Activated CD8-positive, alpha-beta T cell treated with anti-CD3 and anti-CD28 coated beads, Interleukin-2, amount 10 ng/mL, durations not matched to agents 7 days and 5 days (primary cell): ENCODE results near the gene MAP3K6. TPM values are rescaled to one million over a fixed set of nuclear protein-coding genes. Genes with fewer than 3 reads are reported as not detected.
"Not testable (repeated sequence)": the region's sequence is repeated elsewhere in the genome, so short reads cannot be mapped to it uniquely, and the experiment has no call there.

Experiments used
- ATAC-seq: fragments of 150-1000 bp; cut with Tn5 transposase; one replicate; pipeline ENCODE4 v1.10.0; 2021; ENCODE audit warnings: moderate library complexity
- CTCF ChIA-PET: fragments of 350-600 bp; sonication (Branson Sonifier 250); formaldehyde crosslinking; loops from one replicate; lab custom pipeline; 2021; ENCODE audit warnings: antibody characterized with exemption; lab: Charles Lee
- POLR2A ChIA-PET: fragments of 350-600 bp; sonication (Branson Sonifier 250); formaldehyde crosslinking; loops from one replicate; lab custom pipeline; 2021; ENCODE audit warnings: antibody characterized with exemption; lab: Charles Lee
- DNase-seq: peaks from one replicate; pipeline ENCODE4 v3.0.0-alpha.2; 2020
- H3K27ac Mint-ChIP-seq: one replicate; pipeline ENCODE4 v1.8.0; 2021; ENCODE audit warnings: mild to moderate bottlenecking, mixed read lengths
- H3K27me3 Mint-ChIP-seq: one replicate; pipeline ENCODE4 v1.8.0; 2021; ENCODE audit warnings: low read depth, mixed read lengths
- H3K36me3 Mint-ChIP-seq: one replicate; pipeline ENCODE4 v1.8.0; 2021; ENCODE audit warnings: low read depth, mixed read lengths
- H3K4me1 Mint-ChIP-seq: one replicate; pipeline ENCODE4 v1.8.0; 2021; ENCODE audit warnings: low read depth, mixed read lengths
- H3K4me3 Mint-ChIP-seq: one replicate; pipeline ENCODE4 v1.8.0; 2021; ENCODE audit warnings: mild to moderate bottlenecking, mixed read lengths
- H3K9me3 Mint-ChIP-seq: one replicate; pipeline ENCODE4 v1.8.0; 2022; ENCODE audit warnings: mixed read lengths; ENCODE audit not compliant: insufficient read depth
- total RNA-seq, 2 experiments: library from RNA; stranded (reverse); gene quantifications; one replicate each; pipeline ENCODE4 v1.2.3, GENCODE V29; 2021

MAP3K6 gene, protein sequence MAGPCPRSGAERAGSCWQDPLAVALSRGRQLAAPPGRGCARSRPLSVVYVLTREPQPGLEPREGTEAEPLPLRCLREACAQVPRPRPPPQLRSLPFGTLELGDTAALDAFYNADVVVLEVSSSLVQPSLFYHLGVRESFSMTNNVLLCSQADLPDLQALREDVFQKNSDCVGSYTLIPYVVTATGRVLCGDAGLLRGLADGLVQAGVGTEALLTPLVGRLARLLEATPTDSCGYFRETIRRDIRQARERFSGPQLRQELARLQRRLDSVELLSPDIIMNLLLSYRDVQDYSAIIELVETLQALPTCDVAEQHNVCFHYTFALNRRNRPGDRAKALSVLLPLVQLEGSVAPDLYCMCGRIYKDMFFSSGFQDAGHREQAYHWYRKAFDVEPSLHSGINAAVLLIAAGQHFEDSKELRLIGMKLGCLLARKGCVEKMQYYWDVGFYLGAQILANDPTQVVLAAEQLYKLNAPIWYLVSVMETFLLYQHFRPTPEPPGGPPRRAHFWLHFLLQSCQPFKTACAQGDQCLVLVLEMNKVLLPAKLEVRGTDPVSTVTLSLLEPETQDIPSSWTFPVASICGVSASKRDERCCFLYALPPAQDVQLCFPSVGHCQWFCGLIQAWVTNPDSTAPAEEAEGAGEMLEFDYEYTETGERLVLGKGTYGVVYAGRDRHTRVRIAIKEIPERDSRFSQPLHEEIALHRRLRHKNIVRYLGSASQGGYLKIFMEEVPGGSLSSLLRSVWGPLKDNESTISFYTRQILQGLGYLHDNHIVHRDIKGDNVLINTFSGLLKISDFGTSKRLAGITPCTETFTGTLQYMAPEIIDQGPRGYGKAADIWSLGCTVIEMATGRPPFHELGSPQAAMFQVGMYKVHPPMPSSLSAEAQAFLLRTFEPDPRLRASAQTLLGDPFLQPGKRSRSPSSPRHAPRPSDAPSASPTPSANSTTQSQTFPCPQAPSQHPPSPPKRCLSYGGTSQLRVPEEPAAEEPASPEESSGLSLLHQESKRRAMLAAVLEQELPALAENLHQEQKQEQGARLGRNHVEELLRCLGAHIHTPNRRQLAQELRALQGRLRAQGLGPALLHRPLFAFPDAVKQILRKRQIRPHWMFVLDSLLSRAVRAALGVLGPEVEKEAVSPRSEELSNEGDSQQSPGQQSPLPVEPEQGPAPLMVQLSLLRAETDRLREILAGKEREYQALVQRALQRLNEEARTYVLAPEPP (N-terminal part only)
- total RNA-seq = 10 to 100 TPM in 1 of 2 experiments, 1 to 10 TPM in 1; 7.8 to 12.3 TPM

DNA sequence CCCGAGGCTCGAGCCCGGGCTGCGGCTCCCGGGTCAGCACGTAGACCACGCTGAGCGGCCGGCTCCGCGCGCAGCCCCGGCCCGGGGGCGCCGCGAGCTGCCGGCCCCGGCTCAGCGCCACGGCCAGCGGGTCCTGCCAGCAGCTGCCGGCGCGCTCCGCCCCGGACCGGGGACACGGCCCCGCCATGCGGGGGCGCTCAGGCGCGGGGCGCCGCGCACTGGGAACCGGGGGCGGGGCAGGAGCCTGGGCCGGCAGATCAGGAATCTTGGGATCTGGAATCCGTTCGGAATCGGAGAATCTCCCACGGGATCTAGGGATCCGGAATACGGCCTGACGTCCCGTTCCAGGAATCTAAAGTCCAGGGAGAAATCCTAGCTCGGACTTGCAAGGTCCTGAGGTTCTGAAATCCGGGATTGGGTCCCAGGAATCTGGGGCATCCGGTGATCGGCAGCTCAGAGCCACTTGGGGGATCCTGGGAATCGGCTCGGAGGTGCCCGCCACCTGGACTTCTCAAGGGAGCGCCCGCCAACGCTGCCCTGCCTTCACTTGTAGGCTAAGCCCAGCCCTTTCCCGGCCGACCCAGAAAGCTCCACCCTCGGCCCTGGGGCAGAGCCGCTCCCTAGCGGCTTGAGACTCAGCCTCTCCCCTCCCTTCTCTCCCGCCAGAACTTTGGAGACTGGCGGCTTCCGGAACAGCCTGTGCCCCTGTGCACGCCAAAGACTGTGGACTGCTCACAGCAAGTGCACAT, at the start of gene MAP3K6:
TSS of gene MAP3K6 (minus strand) at position 551 of the 749 bp plus-strand sequence. CDS start at position 187, 364 bp downstream.
- Mint-ChIP-seq H3K27ac (peak within 1 kb of the TSS; percentile 84), H3K4me3 (peak within 1 kb of the TSS; percentile 84), H3K9me3 (no peaks in the 10 kb centered on the region), H3K36me3 (no peaks in the 10 kb centered on the region), H3K27me3 (no peaks in the 10 kb centered on the region), H3K4me1 (peaks cover 53% of the 10 kb centered on the region)
- ChIA-PET CTCF (interaction anchor here (0.7 to 3.6 kb wide), 27 partner anchors 9 to 240 kb away, joined by 3 to 58 read pairs (median 5); partner anchors contain the start of genes AHDC1 and SYTL1), POLR2A (interaction anchor here (0.8 to 2.0 kb wide), 5 partner anchors 10 to 230 kb away, joined by 3 to 18 read pairs (median 3); partner anchors contain the start of gene SYTL1)
- peak; percentile 52 for ATAC-seq
- DNase-seq = peak; percentile 52

DNA sequence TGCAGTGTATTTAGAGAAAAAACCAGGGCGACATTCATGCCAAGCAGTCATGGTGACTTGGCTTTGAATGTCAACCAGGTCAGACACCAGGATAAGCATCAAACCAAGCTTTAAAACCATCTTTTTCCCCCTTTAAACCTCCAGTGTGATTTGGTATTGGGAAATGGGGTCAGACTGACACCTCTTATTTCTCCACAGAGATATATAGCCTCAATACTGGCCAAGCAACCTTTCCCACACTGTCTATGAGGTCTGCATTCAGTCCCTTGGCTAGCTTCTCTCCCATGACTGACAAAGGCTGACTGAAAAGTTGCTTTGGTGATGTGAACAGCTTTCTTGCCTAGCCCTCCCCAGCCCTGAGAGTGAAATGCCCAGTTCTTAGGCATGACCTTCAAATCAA, 47.3 kb upstream of the MAP3K6 start:
- H3K9me3 Mint-ChIP-seq = no peaks in the 10 kb centered on the region
- no peak for DNase-seq
- no peak for ATAC-seq
- H3K27ac Mint-ChIP-seq = no peak overlapping the region
- peaks cover 76% of the 10 kb centered on the region for H3K36me3 Mint-ChIP-seq
- POLR2A ChIA-PET = no interaction called here
- H3K27me3 Mint-ChIP-seq = no peaks in the 10 kb centered on the region
- CTCF ChIA-PET = interaction anchor here (0.9 to 5.2 kb wide), 9 partner anchors 11 to 249 kb away, joined by 3 to 61 read pairs (median 4); partner anchors contain the start of gene WASF2
- H3K4me1 Mint-ChIP-seq = peaks cover 20% of the 10 kb centered on the region
- no peak overlapping the region for H3K4me3 Mint-ChIP-seq

DNA sequence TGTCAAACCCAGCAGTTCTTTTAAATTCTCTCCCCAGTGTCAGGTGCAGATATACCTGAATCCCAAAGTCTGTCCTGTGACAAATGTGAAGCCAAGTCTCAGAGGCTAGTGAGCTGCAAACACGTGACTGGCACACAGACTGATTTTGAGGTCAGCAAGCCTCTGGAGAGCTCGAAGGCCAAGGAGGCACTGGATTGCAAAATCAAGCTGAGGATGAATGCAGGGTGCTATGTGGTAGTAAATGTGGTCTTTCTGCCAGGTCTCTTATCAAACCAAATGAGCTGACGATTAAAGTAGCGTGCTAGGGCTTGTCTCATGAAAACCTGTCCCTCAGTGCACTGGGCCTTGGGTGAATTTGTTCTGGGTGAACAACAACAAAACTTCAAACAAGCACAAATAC, 46.2 kb upstream of the MAP3K6 start:
- CTCF ChIA-PET = interaction anchor here (1.0 to 5.2 kb wide), 7 partner anchors 27 to 250 kb away, joined by 3 to 61 read pairs (median 3); no protein-coding TSS in a partner anchor
- no peak for DNase-seq
- POLR2A ChIA-PET = no interaction called here
- H3K4me3 Mint-ChIP-seq = no peak overlapping the region
- H3K27me3 Mint-ChIP-seq = no peaks in the 10 kb centered on the region
- H3K27ac Mint-ChIP-seq = no peak overlapping the region
- peaks cover 69% of the 10 kb centered on the region for H3K36me3 Mint-ChIP-seq
- H3K4me1 Mint-ChIP-seq = peaks cover 11% of the 10 kb centered on the region
- no peak for ATAC-seq
- H3K9me3 Mint-ChIP-seq = no peaks in the 10 kb centered on the region

DNA sequence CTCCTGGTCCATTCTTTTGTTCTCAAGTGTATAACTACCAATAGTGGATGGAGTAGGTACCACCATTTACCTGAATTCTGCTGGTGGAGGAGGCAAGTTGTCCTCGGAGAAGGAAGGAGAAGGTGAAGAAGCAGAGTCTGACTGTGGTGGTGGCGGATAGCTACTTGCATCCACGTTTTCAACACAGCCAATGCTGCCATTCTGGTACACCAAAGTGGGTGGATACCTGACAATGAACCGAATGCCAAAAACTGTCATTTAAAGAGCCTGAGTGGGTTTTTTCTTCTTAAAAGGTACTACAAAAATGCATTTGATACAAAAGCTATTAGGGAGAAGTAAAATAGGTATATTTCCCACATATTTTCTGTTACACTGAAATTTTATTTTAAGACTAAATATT, 45.7 kb upstream of the MAP3K6 start:
- H3K4me1 Mint-ChIP-seq = peaks cover 10% of the 10 kb centered on the region
- peaks cover 71% of the 10 kb centered on the region for H3K36me3 Mint-ChIP-seq
- H3K27ac Mint-ChIP-seq = no peak overlapping the region
- no peaks in the 10 kb centered on the region for H3K9me3 Mint-ChIP-seq
- POLR2A ChIA-PET = no interaction called here
- DNase-seq = no peak
- no peaks in the 10 kb centered on the region for H3K27me3 Mint-ChIP-seq
- CTCF ChIA-PET = interaction anchor here (1.3 to 5.2 kb wide), 3 partner anchors 27 to 194 kb away, joined by 3 to 61 read pairs (median 3); no protein-coding TSS in a partner anchor
- H3K4me3 Mint-ChIP-seq = no peak overlapping the region
- ATAC-seq = no peak

DNA sequence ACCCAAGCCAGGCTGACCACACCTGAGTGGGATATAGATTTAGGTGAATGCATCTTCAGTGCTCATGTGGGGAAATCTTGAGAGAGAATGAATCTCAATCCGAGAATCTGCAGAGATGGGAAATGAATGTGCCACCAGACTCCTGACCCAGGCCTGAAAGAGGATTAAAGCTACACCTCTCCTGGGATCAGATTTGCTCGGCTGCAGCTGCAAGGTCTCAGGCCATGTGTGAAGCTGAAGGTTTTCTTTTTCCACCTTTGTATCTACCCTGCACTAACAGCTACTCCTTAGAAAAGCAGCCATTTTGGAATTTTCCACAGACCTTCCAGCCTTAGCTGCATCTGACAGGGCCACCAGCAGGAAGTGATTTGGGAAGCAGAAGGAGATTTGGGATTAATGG, 43.9 kb upstream of the MAP3K6 start:
- H3K4me3 Mint-ChIP-seq = no peak overlapping the region
- no peaks in the 10 kb centered on the region for H3K27me3 Mint-ChIP-seq
- no peak for ATAC-seq
- H3K9me3 Mint-ChIP-seq = no peaks in the 10 kb centered on the region
- ChIA-PET POLR2A (no interaction called here), CTCF (interaction anchor here (0.8 to 1.9 kb wide), 9 partner anchors 15 to 252 kb away, joined by 3 to 9 read pairs (median 4); partner anchors contain the start of gene WASF2)
- H3K36me3 Mint-ChIP-seq = peaks cover 66% of the 10 kb centered on the region
- H3K27ac Mint-ChIP-seq = peak overlapping the region; percentile 5
- peaks cover 6% of the 10 kb centered on the region for H3K4me1 Mint-ChIP-seq
- no peak for DNase-seq

DNA sequence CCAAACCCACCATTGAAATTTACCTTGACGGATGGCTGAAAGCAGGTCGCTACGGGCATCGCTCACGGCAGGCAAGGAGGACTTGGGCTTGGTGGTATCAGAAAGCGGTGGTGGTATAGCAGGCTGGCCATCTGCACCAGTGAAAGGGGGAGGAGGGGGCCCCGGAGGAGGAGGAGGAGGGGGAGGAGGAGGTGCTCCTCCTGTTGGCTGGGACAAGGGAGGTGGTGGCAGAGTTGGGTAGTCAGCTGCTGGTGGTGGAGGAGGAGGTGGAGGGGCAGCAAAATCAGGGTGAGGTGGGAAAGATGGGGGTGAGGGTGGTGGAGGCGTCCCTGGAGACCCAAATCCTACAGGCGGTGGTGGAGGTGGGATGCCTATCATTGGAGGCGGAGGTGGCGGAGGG, 42.9 kb upstream of the MAP3K6 start:
- no peak for DNase-seq
- ChIA-PET CTCF (interaction anchor here (1.0 to 1.9 kb wide), 5 partner anchors 14 to 260 kb away, joined by 3 to 5 read pairs (median 3); partner anchors contain the start of gene WASF2), POLR2A (no interaction called here)
- Mint-ChIP-seq H3K27ac (no peak overlapping the region), H3K9me3 (no peaks in the 10 kb centered on the region), H3K4me1 (peaks cover 6% of the 10 kb centered on the region), H3K4me3 (no peak overlapping the region), H3K27me3 (no peaks in the 10 kb centered on the region), H3K36me3 (peaks cover 57% of the 10 kb centered on the region)
- ATAC-seq = no peak

DNA sequence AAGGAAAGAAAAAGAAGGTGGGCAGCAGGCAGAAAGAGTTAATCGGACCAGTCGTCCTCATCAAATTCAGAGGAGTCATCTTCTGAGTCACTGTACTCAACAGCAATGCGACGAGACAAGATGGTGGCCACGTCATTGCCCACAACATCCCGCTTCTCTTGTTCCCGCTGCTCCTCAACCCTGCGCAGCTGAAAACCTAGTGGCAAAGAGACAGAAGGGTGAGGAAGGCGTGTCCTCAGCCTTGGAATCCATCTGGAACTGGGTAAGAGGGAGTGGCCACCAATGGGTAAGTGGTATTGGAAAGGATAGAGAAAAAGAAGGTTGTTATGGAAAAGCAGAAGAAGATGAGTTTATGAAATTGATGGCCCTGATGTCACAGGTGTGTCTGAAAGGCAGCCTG, 41.4 kb upstream of the MAP3K6 start:
- peaks cover 18% of the 10 kb centered on the region for H3K4me1 Mint-ChIP-seq
- CTCF ChIA-PET = no interaction called here
- H3K27me3 Mint-ChIP-seq = no peaks in the 10 kb centered on the region
- ATAC-seq (no peak), DNase-seq (no peak)
- H3K4me3 Mint-ChIP-seq = no peak overlapping the region
- H3K27ac Mint-ChIP-seq = no peak overlapping the region
- no peaks in the 10 kb centered on the region for H3K9me3 Mint-ChIP-seq
- H3K36me3 Mint-ChIP-seq = peaks cover 49% of the 10 kb centered on the region
- POLR2A ChIA-PET = no interaction called here

DNA sequence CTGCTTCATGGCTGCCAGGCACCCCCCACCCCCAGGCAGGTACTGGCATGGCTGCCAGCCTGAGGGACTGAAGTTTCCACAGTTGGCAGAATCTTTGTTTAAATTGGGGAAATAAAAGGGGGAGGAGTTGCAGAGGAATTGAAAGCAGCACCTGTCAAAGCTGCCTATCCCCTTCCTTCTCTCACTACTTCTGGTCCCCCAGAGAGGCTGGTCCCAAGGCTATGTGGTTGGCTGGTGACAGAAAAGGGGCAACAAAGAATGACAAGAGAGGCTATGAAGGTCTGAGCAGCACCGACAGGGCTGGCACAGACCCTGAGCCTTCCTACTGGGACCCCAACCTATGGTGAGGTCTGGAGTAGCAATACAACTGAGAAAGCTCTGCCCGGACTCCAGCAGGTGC, 40.0 kb upstream of the MAP3K6 start:
- H3K4me3 Mint-ChIP-seq, CTCF ChIA-PET, H3K27ac Mint-ChIP-seq, H3K27me3 Mint-ChIP-seq, H3K9me3 Mint-ChIP-seq, POLR2A ChIA-PET, DNase-seq, ATAC-seq: not testable (repeated sequence)
- Mint-ChIP-seq H3K4me1 (peaks cover 28% of the 10 kb centered on the region), H3K36me3 (peaks cover 40% of the 10 kb centered on the region)

DNA sequence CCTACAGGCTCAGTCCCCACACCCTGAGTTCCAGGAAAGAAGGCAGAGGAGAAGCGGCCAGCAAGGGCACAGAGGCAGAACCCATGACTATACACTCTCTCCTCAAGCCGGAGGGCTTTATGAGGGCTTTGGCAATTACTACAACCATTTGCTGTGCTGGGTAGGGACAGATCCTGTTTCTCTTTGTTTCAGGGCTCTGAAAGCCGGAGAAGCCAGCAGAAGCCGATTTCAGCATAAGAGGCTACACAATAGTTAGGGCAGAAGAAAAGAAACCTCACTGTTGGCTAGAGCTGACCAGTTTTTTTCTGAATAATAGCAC, 39.6 kb upstream of the MAP3K6 start:
- ChIA-PET POLR2A (no interaction called here), CTCF (interaction anchor here (1.1 kb wide), 1 partner anchor 150 kb away, joined by 4 read pairs; no protein-coding TSS in a partner anchor)
- H3K9me3 Mint-ChIP-seq = no peaks in the 10 kb centered on the region
- H3K27me3 Mint-ChIP-seq = no peaks in the 10 kb centered on the region
- ATAC-seq = no peak
- peaks cover 28% of the 10 kb centered on the region for H3K4me1 Mint-ChIP-seq
- peaks cover 40% of the 10 kb centered on the region for H3K36me3 Mint-ChIP-seq
- H3K4me3 Mint-ChIP-seq = no peak overlapping the region
- H3K27ac Mint-ChIP-seq = no peak overlapping the region
- DNase-seq = no peak

DNA sequence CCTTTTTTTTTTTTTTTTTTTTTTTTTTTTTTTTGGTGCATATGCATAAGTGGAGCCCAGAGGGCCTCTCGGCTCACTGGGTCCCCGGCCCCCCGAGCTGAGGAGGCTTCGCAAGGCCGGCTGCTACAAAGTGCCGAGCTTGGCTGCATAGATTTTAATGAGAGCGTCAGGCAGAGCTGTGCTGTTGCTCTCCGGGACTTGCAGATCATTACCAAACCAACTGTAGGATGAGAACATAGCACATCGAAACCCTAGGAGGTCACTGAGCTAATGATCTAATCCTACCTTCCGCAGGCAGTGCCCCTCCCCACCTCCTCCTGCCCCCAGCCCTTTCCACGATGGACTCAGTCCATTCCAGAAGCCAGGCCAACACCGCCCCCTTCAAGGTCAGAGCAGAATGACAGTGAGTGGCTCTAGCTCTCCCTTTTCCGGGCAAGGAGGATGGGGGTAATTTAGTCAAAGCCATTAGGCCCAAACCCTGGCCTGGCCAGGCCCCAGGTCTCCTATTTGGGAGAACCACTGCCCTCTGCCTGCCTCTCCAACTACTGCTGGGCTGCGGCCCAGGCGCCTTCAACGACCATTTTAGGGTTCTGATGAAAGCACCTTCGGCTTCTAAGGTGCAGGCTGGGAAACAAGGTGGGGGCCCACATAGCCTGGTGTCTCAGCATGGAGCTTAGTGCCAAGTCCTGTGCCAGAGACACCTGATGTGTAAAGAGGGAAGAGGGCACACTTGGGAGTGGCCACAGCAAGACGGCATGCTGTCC, 39.0 kb upstream of the MAP3K6 start:
- CTCF ChIA-PET = interaction anchor here (1.1 to 5.0 kb wide), 2 partner anchors 11 to 151 kb away, joined by 4 to 32 read pairs; no protein-coding TSS in a partner anchor
- H3K4me1 Mint-ChIP-seq = peaks cover 23% of the 10 kb centered on the region
- H3K27ac Mint-ChIP-seq, H3K4me3 Mint-ChIP-seq, ATAC-seq, DNase-seq, H3K27me3 Mint-ChIP-seq, H3K9me3 Mint-ChIP-seq, POLR2A ChIA-PET: not testable (repeated sequence)
- peaks cover 34% of the 10 kb centered on the region for H3K36me3 Mint-ChIP-seq
